Esophagus squamous epithelium (tissue), 5 donors: ENCODE measurements around the gene FOLR2. TPM values are rescaled to one million over a fixed set of nuclear protein-coding genes. Genes with fewer than 3 reads are reported as not detected.

ENCODE experiments used
- DNase-seq: peaks from one replicate; lab custom pipeline; 2025; lab: John Stamatoyannopoulos, UW
- H3K27ac ChIP-seq, 4 donors: fragments of 200-600 bp; sonication (generic); one replicate each; pipeline ENCODE4 v1.5.1; 2016 to 2019; ENCODE audit warnings: mild to moderate bottlenecking in 1 of 4
- H3K27me3 ChIP-seq, 4 donors: fragments of 200-600 bp; sonication (generic); 1 replicate in 3 of 4; 2 replicates in 1 of 4; pipeline versions ENCODE4 v1.5.1 to v1.6.0; 2017 to 2021; ENCODE audit warnings: antibody characterized with exemption in 1 of 4
- H3K36me3 ChIP-seq, 3 donors: fragments of 200-600 bp; sonication (generic); one replicate each; pipeline ENCODE4 v1.5.1; 2016 to 2019
- H3K4me1 ChIP-seq, 3 donors: fragments of 200-600 bp; sonication (generic); one replicate each; pipeline ENCODE4 v1.5.1; 2017 to 2019
- H3K4me3 ChIP-seq, 4 donors: fragments of 200-600 bp; sonication (generic); 1 replicate in 3 of 4; 2 replicates in 1 of 4; pipeline ENCODE4 v1.5.1; 2016 to 2019; ENCODE audit warnings: mild to moderate bottlenecking in 2 of 4, moderate library complexity in 1 of 4
- H3K9me3 ChIP-seq, 3 donors: fragments of 200-600 bp; sonication (generic); one replicate each; pipeline ENCODE4 v1.5.1; 2016 to 2019
- POLR2A ChIP-seq, 4 donors: fragments of 450-650 bp; IDR thresholded peaks; one replicate each; pipeline ENCODE4 v1.6.1; 2017; ENCODE audit warnings: antibody characterized with exemption in 4 of 4, mild to moderate bottlenecking in 4 of 4, moderate library complexity in 3 of 4
- WGBS, 2 donors: methylation state at CpG; one replicate each; pipeline ENCODE4 v1.1.5; 2018; 5-methylcytosine and 5-hydroxymethylcytosine counted together
- intact Hi-C: fragments of 100-400 bp; cut with DNase I; formaldehyde crosslinking; loops from one replicate; pipeline ENCODE4 v1.15.0; 2022
- total RNA-seq, 4 donors: library from RNA; depleted of rRNA; stranded (reverse); fragments of >200 nt; gene quantifications; one replicate each; pipeline ENCODE4 v1.1.0, GENCODE V29; 2016
- TF ChIP-seq, protein P1 (sequence below), 6 experiments: fragments of 450-650 bp in 4 of 6; fragments of 200-600 bp in 2 of 6; sonication (generic) in 2 of 6; IDR thresholded peaks; one replicate each; pipeline ENCODE4 v1.5.1; 2016 to 2019; ENCODE audit warnings: antibody characterized with exemption in 6 of 6, mild to moderate bottlenecking in 4 of 6, moderate library complexity in 4 of 6
- donor health status: DM: yes; HTN: yes; CAD: no.

Gene FOLR2
- total RNA-seq, 4 donors from 2014 or later, result 1.7 to 41.6 (median 9.1) TPM; not detected in 1

DNA sequence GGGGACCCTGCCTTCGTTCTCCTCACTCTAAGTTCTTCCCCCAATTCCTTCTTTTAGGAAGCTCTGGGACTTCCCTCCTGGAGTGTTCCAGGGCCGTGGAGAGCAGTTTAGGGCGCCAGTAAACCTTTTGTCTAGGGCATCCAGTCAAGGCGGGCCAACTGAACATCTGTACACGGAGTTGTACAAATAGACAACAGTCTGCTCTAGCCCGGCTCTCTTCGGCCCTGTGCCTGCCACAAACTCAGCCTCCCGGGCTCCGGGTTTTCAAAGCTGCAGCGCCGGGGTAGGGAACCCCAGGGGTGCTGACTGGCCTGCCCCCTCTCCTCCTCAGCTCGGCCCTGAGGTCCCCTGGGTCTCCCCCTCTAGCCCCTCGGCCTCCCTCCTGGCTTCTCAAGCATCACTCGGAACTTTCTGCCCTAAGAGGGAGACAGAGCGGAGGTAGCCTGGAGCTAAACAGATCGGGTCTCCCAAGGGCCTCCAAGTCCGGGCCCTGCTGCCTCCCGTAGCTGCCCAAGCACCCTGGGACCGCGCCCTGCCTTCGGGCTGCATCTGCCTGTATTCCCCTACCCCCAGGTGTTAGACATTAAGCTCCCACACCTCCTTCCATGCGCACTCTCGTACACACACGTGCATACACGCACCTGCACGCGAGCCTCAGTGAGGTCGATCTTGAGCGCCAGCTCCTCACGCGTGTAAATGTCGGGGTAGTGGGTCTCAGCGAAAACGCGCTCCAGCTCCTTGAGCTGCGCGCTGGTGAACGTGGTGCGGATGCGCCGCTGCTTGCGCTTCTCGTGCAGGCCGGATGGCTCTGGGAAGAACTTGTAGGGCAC is 24.1 kb downstream of the FOLR2 start:
- TF ChIP-seq POLR2A (IDR thresholded peaks at IDR 0.05), result no peak
- TF ChIP-seq, protein P1, sequence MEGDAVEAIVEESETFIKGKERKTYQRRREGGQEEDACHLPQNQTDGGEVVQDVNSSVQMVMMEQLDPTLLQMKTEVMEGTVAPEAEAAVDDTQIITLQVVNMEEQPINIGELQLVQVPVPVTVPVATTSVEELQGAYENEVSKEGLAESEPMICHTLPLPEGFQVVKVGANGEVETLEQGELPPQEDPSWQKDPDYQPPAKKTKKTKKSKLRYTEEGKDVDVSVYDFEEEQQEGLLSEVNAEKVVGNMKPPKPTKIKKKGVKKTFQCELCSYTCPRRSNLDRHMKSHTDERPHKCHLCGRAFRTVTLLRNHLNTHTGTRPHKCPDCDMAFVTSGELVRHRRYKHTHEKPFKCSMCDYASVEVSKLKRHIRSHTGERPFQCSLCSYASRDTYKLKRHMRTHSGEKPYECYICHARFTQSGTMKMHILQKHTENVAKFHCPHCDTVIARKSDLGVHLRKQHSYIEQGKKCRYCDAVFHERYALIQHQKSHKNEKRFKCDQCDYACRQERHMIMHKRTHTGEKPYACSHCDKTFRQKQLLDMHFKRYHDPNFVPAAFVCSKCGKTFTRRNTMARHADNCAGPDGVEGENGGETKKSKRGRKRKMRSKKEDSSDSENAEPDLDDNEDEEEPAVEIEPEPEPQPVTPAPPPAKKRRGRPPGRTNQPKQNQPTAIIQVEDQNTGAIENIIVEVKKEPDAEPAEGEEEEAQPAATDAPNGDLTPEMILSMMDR (IDR thresholded peaks at IDR 0.05), result no peak
- Histone ChIP-seq H3K27me3 (peaks cover 8 to 63% (median 32%) of the 10 kb centered on the region in 4 donors), H3K36me3 (peaks cover 12 to 29% (median 13%) of the 10 kb centered on the region in 3 donors), H3K27ac (peak overlapping the region in 3 of 4 donors; percentile 36 to 73 (median 64)), H3K4me3 (peak overlapping the region; percentile 9 to 67 (median 38)), H3K4me1 (peaks cover 32 to 73% (median 33%) of the 10 kb centered on the region in 3 donors), H3K9me3 (no peaks in the 10 kb centered on the region)
- DNase-seq, result no peak
- intact Hi-C loops, result no loop called here
- whole genome bisulfite sequencing, 2 donors, result 40 to 47% methylated on average over 17 to 18 of the region's 44 CpGs

DNA sequence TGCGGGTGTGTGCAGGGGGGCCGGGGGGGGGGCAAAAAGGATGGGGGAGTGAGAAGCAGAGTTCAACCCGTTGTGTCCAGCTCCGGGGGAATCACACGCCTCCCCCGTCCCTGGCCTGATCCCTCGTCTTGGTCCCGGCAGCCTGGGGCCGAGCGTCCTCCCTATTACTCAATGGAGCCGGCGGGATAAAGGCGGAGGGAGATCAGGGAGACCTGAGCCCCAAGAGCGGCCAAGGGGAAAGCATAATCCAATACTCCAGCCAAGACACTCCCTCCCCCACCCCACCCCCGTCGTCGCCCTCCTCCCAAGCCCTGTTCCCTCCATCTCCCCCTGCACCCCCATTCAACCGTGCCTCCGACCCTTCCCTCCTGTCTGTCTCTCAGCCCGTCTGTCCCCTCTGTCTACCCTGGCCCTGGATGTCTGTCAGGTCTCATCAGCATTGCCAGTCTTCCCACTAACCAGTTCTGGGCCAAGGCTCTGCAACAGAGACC is 24.7 kb downstream of the FOLR2 start:
- intact Hi-C loops, result no loop called here
- Histone ChIP-seq H3K36me3 (peaks cover 7 to 23% (median 13%) of the 10 kb centered on the region in 3 donors), H3K4me3 (no peak overlapping the region), H3K27ac (no peak overlapping the region), H3K9me3 (no peaks in the 10 kb centered on the region), H3K27me3 (peaks cover 8 to 69% (median 35%) of the 10 kb centered on the region in 4 donors), H3K4me1 (peaks cover 32 to 66% (median 33%) of the 10 kb centered on the region in 3 donors)
- no peak for DNase-seq
- 46 to 62% methylated on average over 16 to 17 of the region's 20 CpGs for WGBS, 2 donors
- no peak for TF ChIP-seq POLR2A (IDR thresholded peaks at IDR 0.05)
- TF ChIP-seq, protein P1 (IDR thresholded peaks at IDR 0.05), result no peak

DNA sequence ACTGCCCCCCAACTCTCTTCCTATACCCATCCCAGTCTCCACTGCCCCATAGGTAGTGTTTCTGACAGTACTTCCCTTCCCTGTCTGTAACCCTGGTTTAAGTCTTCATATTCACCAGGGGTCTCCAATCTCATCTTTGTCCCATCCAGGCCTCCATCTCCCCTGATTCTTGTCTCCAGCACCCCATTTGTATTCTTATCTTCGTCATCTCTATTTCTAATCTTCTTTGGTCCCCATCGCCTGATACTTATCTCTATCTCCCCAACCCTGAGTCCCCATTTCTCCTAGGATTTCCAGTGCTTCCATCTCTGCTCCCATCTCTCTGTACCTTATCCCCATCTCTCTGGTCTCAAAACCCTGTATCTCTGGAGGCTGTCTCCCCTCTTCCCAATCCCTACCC is 25.5 kb downstream of the FOLR2 start:
- H3K27ac ChIP-seq, result no peak overlapping the region
- peaks cover 32 to 62% (median 33%) of the 10 kb centered on the region in 3 donors for H3K4me1 ChIP-seq
- no peak for DNase-seq
- TF ChIP-seq, protein P1 (IDR thresholded peaks at IDR 0.05), result no peak
- no peak for TF ChIP-seq POLR2A (IDR thresholded peaks at IDR 0.05)
- intact Hi-C loops, result no loop called here
- H3K27me3 ChIP-seq, result peaks cover 8 to 77% (median 35%) of the 10 kb centered on the region in 4 donors
- H3K4me3 ChIP-seq, result no peak overlapping the region
- no peaks in the 10 kb centered on the region for H3K9me3 ChIP-seq
- peaks cover 4 to 15% (median 6%) of the 10 kb centered on the region in 3 donors for H3K36me3 ChIP-seq
- WGBS, 2 donors, result 96 to 100% methylated on average over 2 of the region's 2 CpGs

DNA sequence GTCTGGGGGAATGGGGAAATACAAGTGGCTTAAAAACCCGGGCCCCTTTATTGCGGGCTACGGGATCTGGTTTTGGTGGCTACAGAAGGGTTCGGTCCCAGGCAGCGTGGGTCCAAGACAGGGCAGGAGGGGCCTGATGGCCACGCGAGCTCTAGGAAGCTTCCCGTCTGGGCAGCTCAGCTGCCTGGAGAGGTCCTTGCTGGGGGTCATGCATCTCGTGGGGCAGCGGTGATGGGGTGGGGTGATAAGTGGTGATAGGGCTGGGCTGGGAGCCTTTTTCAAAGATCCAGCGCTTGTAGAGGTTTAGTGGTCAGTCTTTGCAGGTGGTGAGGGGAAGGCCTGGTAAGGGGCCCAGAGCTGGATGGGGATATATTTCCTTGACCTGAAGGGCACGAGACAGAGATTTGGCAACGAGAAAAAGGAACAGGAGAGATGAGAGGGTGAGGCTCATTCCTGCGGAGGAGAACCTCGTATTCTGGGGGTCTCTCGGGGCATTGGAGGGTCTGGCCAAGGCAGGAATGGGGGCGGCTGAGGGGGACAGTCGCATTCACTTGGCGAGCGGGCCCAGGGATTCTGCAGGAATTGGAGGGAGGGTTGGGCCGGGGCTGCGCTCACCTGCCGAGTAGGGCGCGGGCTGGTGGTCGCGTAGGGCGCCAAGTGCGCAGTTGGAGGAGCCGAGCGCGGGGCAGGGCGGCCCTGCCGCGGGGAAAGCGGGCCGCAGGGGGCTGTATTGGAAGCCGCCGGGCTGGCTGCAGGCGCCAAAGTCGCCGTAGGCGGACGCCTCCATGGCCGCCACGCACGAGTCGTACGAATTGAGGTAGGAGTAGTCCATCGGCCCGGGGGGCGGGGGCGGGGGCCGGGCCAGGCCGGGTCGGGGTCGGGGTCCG is 26.8 kb downstream of the FOLR2 start:
- peaks cover 26 to 49% (median 28%) of the 10 kb centered on the region in 3 donors for H3K4me1 ChIP-seq
- intact Hi-C loops, result no loop called here
- H3K36me3 ChIP-seq, result peaks cover 0 to 3% (median 0%) of the 10 kb centered on the region in 3 donors
- peak overlapping the region in 2 of 4 donors; percentile 10 to 47 for H3K4me3 ChIP-seq
- DNase-seq, result no peak
- H3K27me3 ChIP-seq, result peaks cover 8 to 85% (median 35%) of the 10 kb centered on the region in 4 donors
- no peak overlapping the region for H3K27ac ChIP-seq
- 32 to 58% methylated on average over 18 to 26 of the region's 58 CpGs for WGBS, 2 donors
- no peaks in the 10 kb centered on the region for H3K9me3 ChIP-seq
- TF ChIP-seq, protein P1 (IDR thresholded peaks at IDR 0.05), result no peak
- no peak for TF ChIP-seq POLR2A (IDR thresholded peaks at IDR 0.05)
